Stimulated activated CD8-positive, alpha-beta memory T cell treated with anti-CD3 and anti-CD28 coated beads, Interleukin-15, amount 100 ng/mL, for 48 hours (primary cell): ENCODE measurements around the gene GPC6.

Experiments
- DNase-seq, 2 donors: peaks; one replicate each; pipeline ENCODE4 v3.0.0-alpha.2; 2020; ENCODE audit warnings: low read depth in 2 of 2

Gene GPC6

DNA sequence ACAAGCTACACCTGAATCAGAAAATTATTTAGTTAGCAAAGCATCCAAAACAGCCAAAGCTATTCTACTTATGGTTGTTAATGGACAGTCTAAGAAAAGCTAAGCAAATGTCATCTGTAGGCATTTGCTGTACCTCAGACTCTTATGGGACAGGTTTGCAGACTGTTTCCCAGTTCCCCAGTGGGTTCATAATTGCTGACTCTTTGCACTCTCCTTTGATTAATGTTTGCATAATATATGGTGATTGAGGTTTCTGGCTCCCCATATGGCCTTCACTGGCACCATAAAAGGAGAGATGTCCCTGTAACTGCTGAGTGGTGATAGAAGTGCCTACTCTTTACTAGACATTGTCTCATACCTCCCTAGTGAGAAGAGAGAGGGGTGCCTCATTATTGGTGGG is 142.1 kb downstream of the GPC6 start:
- no peak for DNase-seq

DNA sequence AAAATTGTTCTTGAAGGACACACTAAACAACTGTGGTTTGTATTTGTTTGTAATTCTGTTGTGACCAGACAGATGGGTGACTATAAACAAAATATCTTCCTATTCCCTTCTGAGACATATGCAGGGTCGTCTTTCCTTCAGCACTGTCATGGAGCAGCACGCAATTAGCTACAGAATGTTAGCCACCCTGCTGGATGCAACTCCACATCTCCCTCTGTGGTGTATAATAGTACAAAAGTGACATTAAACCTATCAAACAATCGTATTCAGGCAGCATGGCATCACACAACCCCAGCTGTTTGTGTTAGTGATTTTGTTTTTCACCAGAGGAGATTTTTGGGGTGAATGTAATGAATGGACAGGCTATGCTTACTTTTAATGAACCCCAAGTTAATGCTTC is 146.2 kb downstream of the GPC6 start:
- DNase-seq = no peak

DNA sequence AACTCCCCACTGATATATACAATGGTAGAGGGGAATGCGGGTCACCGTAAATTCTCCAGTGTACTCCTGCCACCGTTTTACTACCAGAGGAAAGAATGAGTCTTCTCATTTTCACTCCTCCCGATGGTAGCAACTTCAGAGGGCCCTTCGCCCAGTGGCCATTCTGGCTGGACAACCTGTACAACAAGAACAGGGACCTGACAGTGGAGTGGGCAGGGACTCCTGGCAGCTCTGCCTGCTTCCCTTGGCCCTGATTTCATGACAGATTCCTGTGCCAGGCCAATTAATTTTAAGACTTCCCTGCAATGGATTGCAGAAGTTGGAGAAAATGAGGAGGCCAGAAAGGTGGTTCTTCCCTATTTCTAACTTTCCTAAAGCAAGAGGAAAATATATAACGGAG is 148.9 kb downstream of the GPC6 start:
- no peak for DNase-seq

GRCh38 chr13:93377196-93377595 is 150.6 kb downstream of the GPC6 start:
- DNase-seq = no peak

DNA sequence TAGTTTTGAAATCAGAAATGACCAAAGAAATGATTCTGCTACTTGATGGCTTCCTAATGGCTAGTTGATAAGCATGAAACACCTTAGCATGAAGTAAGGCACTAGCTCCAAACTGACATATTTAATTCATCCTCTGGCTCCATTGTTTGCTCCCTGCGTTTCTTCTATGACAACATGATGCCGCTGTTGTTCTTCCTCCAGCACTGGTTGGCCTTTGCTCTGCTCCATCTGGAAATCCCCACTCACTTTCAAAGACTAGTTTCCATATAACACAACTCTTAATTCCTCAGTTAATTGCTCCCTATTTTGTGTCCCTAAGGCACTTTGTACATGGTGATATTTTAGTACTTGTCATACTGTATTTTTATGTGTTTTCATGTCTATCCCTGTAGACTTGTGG is 151.6 kb downstream of the GPC6 start:
- DNase-seq = no peak

DNA sequence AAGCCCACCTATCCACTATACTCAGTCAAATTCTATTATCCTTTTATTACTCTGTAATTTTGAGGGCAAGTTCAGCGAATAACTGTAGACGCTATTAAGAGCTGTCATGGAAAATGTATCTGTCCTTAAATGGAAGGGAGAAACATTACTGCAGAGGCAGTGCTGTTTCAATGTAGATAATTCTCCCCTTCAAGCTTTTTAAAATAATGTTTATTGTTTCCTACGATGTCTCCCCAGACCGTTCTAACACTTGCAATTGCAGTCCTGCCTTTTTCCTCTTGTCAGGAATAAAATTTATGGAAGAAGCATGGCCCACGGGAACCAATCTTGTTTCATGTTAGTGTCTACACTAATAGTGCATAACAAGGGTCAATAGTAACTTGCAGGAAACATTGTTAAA is 159.5 kb downstream of the GPC6 start:
- DNase-seq = no peak

DNA sequence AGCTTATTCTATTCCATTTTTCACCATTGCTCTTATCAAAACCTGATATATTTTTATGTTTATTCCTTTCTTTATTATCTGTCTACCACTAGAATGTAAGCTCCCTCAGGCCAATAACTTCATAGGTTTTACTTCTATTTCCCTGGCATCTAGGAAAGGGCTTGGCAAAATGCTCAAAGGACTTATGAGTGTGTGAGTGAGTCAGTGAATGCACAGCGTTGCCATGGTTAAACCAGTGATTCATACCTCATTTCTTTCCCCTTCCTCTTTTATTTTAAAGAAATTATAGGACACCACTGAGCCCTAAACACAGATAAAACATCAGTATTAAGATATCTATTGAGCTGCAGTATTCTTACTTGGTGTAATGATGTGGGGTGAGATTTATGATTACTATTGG is 162.1 kb downstream of the GPC6 start:
- no peak for DNase-seq

GRCh38 chr13:93397619-93398018 is 171.0 kb downstream of the GPC6 start:
- DNase-seq = no peak

- no peak for DNase-seq
Observed at GRCh38 chr13:93398167-93399035, 171.8 kb downstream of the GPC6 start.

DNA sequence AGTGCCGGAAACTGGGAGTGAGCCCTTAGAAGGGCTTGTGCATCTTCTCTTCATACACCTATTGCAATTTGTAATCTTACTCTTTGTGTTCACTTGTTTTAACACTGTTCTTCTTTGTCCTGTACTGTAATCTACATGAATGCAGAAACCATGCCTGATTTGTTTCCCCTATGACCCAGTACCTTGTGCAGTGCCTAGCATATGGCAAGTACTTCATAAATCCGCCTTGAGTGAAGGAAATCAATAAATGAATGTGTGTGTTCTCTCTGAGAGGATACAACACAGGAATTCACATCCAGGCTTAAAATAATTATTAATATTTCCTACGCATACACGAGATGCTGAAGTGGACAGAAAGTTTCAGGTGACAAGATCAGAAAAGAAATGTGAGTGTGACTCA is 172.6 kb downstream of the GPC6 start:
- DNase-seq = no peak

GRCh38 chr13:93406136-93406535 is 179.5 kb downstream of the GPC6 start:
- DNase-seq = no peak

DNA sequence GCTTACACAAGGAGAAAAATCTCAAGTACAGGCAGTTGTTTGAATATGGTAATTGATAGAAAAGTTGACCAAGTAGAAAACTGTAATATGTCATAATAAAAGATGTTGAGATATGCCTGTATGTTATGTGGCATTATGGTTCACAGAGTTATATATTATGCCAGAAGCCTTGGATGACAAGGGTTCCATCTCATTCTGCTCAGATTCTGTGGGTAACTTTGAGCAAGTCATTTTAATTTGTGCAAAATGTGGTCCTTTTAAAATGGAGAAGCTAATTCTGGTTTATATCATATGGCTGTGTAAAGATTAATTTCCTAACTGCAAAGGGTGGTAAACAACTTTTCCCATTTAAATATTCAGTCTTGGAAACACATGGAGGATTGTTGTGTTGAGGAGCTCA is 180.9 kb downstream of the GPC6 start:
- DNase-seq = no peak

- DNase-seq = no peak
Observed at GRCh38 chr13:93409001-93409400, 182.4 kb downstream of the GPC6 start.

DNA sequence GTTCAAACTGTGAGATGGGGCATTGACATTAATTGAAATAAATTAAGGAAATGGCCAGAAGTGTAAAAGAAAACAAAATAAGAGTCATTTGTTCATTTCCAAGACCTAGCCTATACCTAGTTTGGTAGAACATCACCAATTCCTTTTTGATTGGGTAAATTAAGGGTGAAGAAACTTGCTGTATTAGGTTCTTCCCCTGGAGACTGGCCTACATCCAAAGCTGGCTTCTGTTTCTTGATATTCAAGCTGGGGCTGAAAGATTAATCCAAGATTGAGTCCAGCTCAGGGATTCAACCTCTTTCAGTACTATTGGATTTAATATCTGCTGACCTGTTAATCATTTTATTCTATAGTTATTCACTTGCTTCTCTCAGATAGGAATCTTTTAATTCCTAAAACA is 183.2 kb downstream of the GPC6 start:
- no peak for DNase-seq

DNA sequence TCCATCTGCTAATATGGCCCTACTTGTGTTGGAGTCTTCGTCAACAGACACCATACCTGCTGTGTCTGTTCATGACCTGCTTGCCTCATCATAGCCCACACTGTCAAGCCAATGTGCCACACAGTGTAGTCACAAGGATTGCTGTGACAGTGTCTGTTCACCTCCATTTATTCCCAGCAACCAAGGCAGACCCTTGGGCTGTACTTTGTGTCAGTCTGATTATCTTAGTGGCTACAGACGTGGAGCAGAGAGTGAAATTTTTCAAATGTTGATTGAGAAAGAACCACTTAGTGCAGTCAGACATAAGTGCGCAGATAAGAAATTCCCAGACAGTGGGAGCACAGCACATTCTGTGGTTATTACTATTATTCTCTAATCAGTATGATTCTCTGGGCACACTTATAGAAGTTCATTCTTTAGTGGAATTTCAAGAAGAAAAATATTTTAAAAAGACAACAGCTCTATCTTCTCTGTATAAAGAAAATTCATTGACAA is 184.6 kb downstream of the GPC6 start:
- no peak for DNase-seq

- DNase-seq = no peak
Observed at GRCh38 chr13:93412676-93413075, 186.1 kb downstream of the GPC6 start.

GRCh38 chr13:93413972-93414717 is 187.5 kb downstream of the GPC6 start:
- no peak for DNase-seq

GRCh38 chr13:93416736-93417355 is 190.2 kb downstream of the GPC6 start:
- DNase-seq = no peak

DNA sequence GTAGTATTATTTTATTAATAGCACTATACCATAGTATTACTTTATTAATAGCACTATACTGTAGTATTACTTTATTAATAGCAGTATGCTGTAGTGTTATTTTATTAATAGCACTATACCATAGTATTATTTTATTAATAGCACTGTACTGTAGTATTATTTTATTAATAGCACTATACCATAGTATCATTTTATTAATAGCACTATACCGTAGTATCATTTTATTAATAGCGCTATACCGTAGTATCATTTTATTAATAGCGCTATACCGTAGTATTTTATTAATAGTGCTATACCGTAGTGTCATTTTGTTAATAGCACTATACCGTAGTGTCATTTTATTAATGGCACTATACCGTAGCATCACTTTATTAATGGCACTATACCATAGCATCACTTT is 191.8 kb downstream of the GPC6 start:
- DNase-seq = no peak

DNA sequence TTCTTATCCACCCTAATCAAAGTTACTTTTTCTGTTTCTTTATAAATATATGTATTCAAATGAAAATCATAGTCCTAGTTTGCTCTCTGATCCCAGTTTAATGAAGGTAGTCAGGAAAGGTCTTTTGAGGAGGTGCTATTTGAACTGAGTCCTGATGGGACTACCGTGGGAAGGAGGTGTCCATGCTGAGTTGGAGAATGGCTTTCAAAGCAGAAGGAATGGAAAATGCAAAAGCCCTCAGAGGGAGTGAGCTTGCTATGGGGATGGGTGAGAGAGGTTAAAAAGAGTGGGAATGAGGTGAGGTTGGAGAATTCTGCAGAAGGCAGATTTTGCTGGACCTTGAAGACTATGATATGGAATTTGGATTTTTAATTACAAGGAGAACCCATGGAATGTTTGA is 193.6 kb downstream of the GPC6 start:
- DNase-seq = no peak

GRCh38 chr13:93420887-93421286 is 194.3 kb downstream of the GPC6 start:
- DNase-seq = no peak

DNA sequence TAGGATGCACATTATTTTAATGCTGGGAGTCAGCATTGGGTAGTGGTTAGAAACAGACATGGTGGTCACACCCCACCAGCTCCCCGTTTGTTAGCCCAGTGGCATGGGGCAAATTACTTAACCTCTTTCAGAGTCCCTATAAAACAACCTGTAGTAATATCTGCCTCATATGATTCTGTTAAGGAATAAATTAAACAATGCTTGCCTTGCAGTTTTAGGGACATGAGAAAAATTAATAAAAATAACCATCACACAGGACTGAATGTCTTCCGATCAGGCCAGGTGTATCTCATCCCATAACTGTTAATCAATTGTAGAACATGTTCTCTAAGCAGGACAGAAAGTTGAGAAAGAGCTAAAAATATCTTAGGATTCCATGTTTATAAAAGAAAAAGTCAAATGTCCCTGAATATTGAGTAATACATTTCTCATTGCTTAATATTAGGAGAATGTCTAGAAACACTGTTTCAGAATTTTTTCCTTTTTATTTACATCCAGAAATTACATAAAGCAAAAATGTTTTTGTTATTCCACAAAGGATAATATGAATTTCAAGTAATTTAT is 196.5 kb downstream of the GPC6 start:
- DNase-seq = no peak
